ENCODE data around the gene PIMREG.
"Not testable (repeated sequence)": the region's sequence is repeated elsewhere in the genome, so short reads cannot be mapped to it uniquely, and the experiment has no call there.

The PIMREG gene

DNA sequence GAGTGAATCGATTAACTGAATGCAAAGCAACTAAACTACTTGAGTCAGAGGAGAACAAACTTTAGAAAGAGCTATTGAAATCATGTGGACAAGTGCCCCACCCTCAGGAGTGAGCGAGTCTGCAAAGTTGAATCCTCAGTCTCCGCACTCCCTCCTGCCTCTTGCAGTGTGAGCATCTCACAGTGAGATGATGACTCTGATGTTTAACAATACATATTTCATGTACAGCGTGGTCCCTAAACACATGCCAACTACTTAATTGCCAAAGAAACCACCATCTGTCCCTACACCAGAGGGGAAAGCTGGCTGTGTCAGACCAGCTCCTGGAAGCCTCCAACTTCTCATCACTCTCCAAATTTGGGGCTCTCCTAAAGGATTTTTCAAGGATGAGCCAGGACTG is 31.2 kb downstream of the PIMREG start:
- no peak overlapping the region for H3K4me3 ChIP-seq (ENCODE audit: low read length)
- DNase-seq (ENCODE audit: low read depth), result no peak
- peaks cover 12% of the 10 kb centered on the region for H3K27me3 ChIP-seq (replicated peaks; ENCODE audit: control insufficient read depth, insufficient read depth, low read length)
- peaks cover 10% of the 10 kb centered on the region for H3K4me1 ChIP-seq (ENCODE audit: control insufficient read depth, insufficient read depth, low read length)
- no peak overlapping the region for H3K9ac ChIP-seq (ENCODE audit: low read length)
- H3K9me3 ChIP-seq (ENCODE audit: control insufficient read depth, low read length), result no peaks in the 10 kb centered on the region
- no peaks in the 10 kb centered on the region for H3K36me3 ChIP-seq (ENCODE audit: control insufficient read depth, insufficient read depth, low read length, severe bottlenecking)

DNA sequence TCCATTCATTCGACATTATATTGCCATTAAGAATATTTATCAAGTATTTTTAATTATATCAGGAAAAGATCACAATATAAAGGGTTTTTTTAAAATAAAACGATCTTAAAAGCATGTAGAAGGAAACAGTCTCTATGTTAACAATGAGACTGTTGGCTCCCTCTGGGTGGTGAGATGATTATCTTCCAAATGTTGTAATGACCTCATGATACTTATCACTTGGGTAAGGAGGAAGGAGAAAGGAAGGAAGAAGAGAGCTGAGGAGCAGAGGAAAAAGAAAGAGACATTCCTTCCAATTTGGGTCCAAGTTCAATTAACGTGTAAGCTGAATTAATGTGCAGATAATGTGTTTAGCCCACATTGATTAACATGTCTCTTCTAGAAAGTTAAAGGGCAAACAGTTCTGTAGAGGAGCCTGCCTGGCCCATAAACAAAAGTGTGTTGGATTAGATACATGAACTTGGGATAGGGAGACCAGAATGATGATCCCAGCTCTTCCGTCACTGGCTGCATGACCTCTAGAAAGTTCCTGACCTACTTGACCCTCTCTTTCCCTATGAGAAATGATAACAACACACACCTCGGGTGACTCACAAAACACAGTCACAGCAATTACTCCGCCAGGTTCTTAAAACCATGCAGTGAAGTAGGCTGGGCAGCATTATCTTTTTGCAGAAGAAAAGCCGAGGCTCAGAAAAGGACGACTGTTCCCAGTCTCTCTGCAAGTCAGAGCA is 32.0 kb downstream of the PIMREG start:
- no peak overlapping the region for H3K4me3 ChIP-seq (ENCODE audit: low read length)
- H3K9ac ChIP-seq (ENCODE audit: low read length), result no peak overlapping the region
- peaks cover 9% of the 10 kb centered on the region for H3K4me1 ChIP-seq (ENCODE audit: control insufficient read depth, insufficient read depth, low read length)
- H3K27me3 ChIP-seq (replicated peaks; ENCODE audit: control insufficient read depth, insufficient read depth, low read length), result peaks cover 19% of the 10 kb centered on the region
- H3K9me3 ChIP-seq (ENCODE audit: control insufficient read depth, low read length), result no peaks in the 10 kb centered on the region
- DNase-seq (ENCODE audit: low read depth), result no peak
- H3K36me3 ChIP-seq (ENCODE audit: control insufficient read depth, insufficient read depth, low read length, severe bottlenecking), result no peaks in the 10 kb centered on the region

DNA sequence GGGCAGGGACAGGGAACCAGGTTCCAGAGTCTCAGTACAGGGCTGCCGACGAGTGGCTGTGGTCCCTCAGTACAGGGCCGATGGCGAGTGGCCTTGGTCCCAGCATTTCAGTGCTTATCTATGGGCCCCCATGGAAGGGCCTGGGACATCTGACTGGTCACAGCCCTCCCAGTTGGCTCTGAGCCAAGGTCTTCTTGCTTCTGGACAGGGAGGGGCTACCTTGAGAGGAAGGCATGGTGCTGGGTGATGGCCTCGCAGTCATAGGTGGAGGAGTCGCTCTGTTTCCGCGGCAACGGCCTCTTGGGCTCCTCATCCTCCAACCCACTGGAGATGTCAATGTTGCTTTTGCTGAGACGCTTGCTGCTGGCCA is 32.5 kb downstream of the PIMREG start:
- DNase-seq (ENCODE audit: low read depth), result no peak
- Histone ChIP-seq H3K4me3 (ENCODE audit: low read length) (no peak overlapping the region), H3K9ac (ENCODE audit: low read length) (no peak overlapping the region), H3K9me3 (ENCODE audit: control insufficient read depth, low read length) (no peaks in the 10 kb centered on the region), H3K36me3 (ENCODE audit: control insufficient read depth, insufficient read depth, low read length, severe bottlenecking) (no peaks in the 10 kb centered on the region), H3K27me3 (replicated peaks; ENCODE audit: control insufficient read depth, insufficient read depth, low read length) (peaks cover 22% of the 10 kb centered on the region), H3K4me1 (ENCODE audit: control insufficient read depth, insufficient read depth, low read length) (peaks cover 3% of the 10 kb centered on the region)

DNA sequence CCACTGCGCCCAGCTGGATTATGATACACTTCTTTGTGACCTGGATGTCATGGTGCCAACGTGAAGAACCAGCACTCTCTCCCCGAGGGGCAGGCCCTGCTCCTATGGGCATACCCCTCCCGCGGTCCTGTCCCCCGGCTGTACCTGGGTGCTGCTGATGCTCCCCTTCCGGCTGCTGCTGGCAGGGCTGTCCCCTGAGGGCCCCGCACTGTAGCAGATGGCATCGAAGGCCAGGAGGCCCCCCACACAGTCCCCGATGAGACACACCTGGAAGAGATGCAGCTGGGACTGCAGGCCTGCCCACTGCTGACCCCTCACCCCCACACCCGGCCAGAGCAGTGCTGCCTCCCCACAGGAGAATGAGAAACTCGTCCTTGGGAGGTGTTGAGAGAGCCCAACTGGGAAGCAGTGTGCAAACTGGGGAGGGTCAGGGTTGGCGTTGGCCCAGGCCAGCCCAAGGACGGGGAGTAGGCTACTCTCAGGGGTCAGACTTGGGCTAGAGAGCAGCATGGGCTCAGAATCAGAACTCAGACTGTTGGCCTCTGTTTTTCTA is 33.7 kb downstream of the PIMREG start:
- H3K4me3 ChIP-seq (ENCODE audit: low read length), result no peak overlapping the region
- no peaks in the 10 kb centered on the region for H3K4me1 ChIP-seq (ENCODE audit: control insufficient read depth, insufficient read depth, low read length)
- H3K36me3 ChIP-seq (ENCODE audit: control insufficient read depth, insufficient read depth, low read length, severe bottlenecking), result no peaks in the 10 kb centered on the region
- no peak for DNase-seq (ENCODE audit: low read depth)
- peaks cover 30% of the 10 kb centered on the region for H3K27me3 ChIP-seq (replicated peaks; ENCODE audit: control insufficient read depth, insufficient read depth, low read length)
- H3K9me3 ChIP-seq (ENCODE audit: control insufficient read depth, low read length), result no peaks in the 10 kb centered on the region
- no peak overlapping the region for H3K9ac ChIP-seq (ENCODE audit: low read length)

DNA sequence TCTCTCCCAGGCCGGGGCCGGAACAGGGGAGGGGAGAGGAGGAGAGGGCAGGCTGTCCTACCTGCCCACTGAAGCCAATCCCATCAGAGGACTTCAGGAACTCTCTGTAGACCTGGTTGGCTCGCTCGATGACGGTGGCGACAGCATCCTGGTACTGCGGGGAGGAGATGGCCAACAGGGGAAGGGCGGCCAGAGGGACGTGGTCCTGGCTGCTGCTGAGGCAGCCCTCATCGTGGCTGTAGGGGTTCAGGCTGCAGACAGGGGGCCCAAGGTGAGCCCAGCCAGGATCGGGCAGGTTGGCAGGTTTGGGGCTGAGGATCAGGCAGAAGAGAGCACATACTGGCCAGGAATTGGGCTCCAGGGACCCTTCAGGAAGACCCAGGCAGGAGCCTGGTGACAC is 34.2 kb downstream of the PIMREG start:
- H3K9ac ChIP-seq (ENCODE audit: low read length), result no peak overlapping the region
- no peak for DNase-seq (ENCODE audit: low read depth)
- H3K27me3 ChIP-seq (replicated peaks; ENCODE audit: control insufficient read depth, insufficient read depth, low read length), result peaks cover 30% of the 10 kb centered on the region
- H3K4me1 ChIP-seq (ENCODE audit: control insufficient read depth, insufficient read depth, low read length), result no peaks in the 10 kb centered on the region
- no peaks in the 10 kb centered on the region for H3K36me3 ChIP-seq (ENCODE audit: control insufficient read depth, insufficient read depth, low read length, severe bottlenecking)
- H3K9me3 ChIP-seq (ENCODE audit: control insufficient read depth, low read length), result no peaks in the 10 kb centered on the region
- H3K4me3 ChIP-seq (ENCODE audit: low read length), result no peak overlapping the region

DNA sequence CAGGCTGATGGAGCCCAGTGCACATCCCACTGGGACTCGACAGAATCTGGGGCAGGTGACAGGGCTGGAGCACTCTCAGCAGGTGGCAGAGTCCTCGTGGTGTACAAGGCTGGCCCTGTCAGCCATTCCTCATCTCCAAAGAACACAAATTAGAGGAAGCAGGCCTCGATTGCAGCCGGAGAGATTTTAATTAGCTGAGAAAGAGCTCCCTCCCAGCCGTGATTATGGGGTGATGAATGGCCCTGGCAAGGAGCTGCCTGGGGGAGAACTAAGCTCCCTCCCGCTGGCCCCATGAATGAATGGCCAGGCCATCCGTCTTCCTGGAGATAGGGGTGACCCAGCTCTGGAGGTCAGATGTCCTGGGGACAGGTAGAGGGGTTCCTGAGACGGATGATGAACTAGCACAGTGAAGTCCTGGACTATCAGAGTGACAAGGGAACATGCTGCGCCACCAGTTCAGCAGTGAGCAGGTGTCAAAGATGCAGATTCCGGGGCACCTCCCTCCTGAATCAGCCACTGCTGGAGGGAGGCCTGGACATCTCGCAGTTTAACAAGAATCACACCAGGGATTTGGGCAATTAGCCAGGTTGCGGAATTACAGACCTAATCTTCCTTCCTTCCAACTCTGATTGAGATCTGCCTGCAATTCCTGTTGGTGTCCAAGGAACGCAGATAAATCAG is 35.5 kb downstream of the PIMREG start:
- H3K4me3 ChIP-seq (ENCODE audit: low read length), result no peak overlapping the region
- H3K27me3 ChIP-seq (replicated peaks; ENCODE audit: control insufficient read depth, insufficient read depth, low read length), result peaks cover 34% of the 10 kb centered on the region
- no peaks in the 10 kb centered on the region for H3K4me1 ChIP-seq (ENCODE audit: control insufficient read depth, insufficient read depth, low read length)
- H3K36me3 ChIP-seq (ENCODE audit: control insufficient read depth, insufficient read depth, low read length, severe bottlenecking), result no peaks in the 10 kb centered on the region
- no peaks in the 10 kb centered on the region for H3K9me3 ChIP-seq (ENCODE audit: control insufficient read depth, low read length)
- DNase-seq (ENCODE audit: low read depth), result no peak
- H3K9ac ChIP-seq (ENCODE audit: low read length), result no peak overlapping the region

DNA sequence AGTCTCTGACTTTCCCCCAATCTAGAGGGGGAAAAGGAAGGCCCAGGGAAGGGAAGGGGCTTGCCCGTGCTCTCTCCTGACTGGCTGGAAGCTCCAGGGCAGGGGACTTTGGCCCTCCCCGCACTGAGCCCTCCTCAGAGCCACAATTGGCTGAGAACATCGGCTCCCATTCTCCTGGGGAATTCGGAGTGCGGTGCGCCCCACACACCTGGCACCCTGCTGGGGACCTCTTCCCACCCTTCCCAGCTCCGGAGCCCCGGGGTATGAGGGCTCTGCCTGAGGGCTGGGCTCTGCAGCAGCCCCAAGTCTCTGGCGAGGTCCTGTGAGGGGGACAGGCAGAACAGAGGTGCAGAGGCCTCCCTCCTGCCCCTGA is 36.0 kb downstream of the PIMREG start:
- Histone ChIP-seq H3K9ac (ENCODE audit: low read length) (no peak overlapping the region), H3K4me3 (ENCODE audit: low read length) (no peak overlapping the region), H3K4me1 (ENCODE audit: control insufficient read depth, insufficient read depth, low read length) (no peaks in the 10 kb centered on the region), H3K27me3 (replicated peaks; ENCODE audit: control insufficient read depth, insufficient read depth, low read length) (peaks cover 34% of the 10 kb centered on the region), H3K36me3 (ENCODE audit: control insufficient read depth, insufficient read depth, low read length, severe bottlenecking) (no peaks in the 10 kb centered on the region), H3K9me3 (ENCODE audit: control insufficient read depth, low read length) (no peaks in the 10 kb centered on the region)
- no peak for DNase-seq (ENCODE audit: low read depth)

DNA sequence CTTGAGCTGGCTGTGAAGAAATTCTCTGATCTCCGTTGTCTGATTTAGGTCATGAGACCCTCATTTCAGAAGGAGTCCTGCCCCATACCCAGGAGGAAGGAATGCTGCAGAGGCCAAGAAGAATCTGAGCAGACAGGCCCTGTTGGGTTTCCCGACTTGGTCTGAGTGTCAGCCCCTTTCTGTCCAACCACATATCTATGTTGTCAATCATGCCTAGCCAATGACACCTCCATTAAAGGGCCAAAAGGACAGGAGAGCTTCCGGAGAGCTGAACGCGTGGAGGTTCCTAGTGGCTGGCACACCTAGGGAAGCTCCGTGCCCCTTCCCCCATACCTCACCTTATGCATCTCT is 37.8 kb downstream of the PIMREG start:
- H3K27me3 ChIP-seq (replicated peaks; ENCODE audit: control insufficient read depth, insufficient read depth, low read length), result peaks cover 34% of the 10 kb centered on the region
- no peaks in the 10 kb centered on the region for H3K9me3 ChIP-seq (ENCODE audit: control insufficient read depth, low read length)
- no peak overlapping the region for H3K4me3 ChIP-seq (ENCODE audit: low read length)
- H3K36me3 ChIP-seq (ENCODE audit: control insufficient read depth, insufficient read depth, low read length, severe bottlenecking), result no peaks in the 10 kb centered on the region
- no peak overlapping the region for H3K9ac ChIP-seq (ENCODE audit: low read length)
- peaks cover 3% of the 10 kb centered on the region for H3K4me1 ChIP-seq (ENCODE audit: control insufficient read depth, insufficient read depth, low read length)
- no peak for DNase-seq (ENCODE audit: low read depth)

DNA sequence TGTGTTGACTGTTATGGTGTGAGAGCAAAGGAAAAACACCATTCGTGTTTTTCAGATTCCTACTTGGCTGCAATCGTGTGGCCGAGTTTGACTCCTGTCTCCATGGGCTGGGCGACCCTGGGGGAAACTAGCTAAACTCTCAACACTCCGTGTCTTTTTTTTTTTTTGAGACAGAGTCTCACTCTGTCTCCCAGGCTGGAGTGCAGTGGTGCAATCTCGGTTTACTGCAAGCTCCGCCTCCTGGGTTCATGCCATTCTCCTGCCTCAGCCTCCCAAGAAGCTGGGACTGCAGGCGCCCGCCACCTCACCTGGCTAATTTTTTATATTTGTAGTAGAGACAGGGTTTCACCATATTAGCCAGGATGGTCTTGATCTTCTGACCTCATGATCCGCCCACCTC is 38.5 kb downstream of the PIMREG start:
- H3K9ac ChIP-seq (ENCODE audit: low read length); H3K9me3 ChIP-seq (ENCODE audit: control insufficient read depth, low read length); H3K36me3 ChIP-seq (ENCODE audit: control insufficient read depth, insufficient read depth, low read length, severe bottlenecking); DNase-seq (ENCODE audit: low read depth); H3K4me3 ChIP-seq (ENCODE audit: low read length): not testable (repeated sequence)
- Histone ChIP-seq H3K27me3 (replicated peaks; ENCODE audit: control insufficient read depth, insufficient read depth, low read length) (peaks cover 34% of the 10 kb centered on the region), H3K4me1 (ENCODE audit: control insufficient read depth, insufficient read depth, low read length) (peaks cover 10% of the 10 kb centered on the region)

DNA sequence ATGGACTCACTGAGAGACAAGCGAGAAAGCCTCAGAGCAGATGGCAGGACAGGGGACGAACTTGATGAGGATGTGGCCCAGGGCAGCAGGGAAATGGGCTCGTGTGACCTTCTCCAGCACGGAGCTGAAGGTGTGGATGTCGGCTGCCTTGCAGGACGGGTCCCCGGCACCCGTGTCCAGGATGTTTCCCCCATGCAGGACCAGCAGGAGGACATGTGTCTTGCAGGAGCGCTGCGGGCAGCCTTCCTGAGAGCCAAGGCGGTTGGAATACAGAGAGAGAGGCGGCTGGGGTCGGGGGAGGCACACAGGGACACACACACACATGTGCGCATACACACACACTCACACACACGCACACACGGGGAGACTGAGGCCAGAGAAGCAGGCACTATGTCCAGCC is 39.3 kb downstream of the PIMREG start:
- no peak for DNase-seq (ENCODE audit: low read depth)
- Histone ChIP-seq H3K27me3 (replicated peaks; ENCODE audit: control insufficient read depth, insufficient read depth, low read length) (peaks cover 34% of the 10 kb centered on the region), H3K36me3 (ENCODE audit: control insufficient read depth, insufficient read depth, low read length, severe bottlenecking) (no peaks in the 10 kb centered on the region), H3K4me1 (ENCODE audit: control insufficient read depth, insufficient read depth, low read length) (peaks cover 16% of the 10 kb centered on the region), H3K9me3 (ENCODE audit: control insufficient read depth, low read length) (no peaks in the 10 kb centered on the region), H3K4me3 (ENCODE audit: low read length) (no peak overlapping the region), H3K9ac (ENCODE audit: low read length) (no peak overlapping the region)

DNA sequence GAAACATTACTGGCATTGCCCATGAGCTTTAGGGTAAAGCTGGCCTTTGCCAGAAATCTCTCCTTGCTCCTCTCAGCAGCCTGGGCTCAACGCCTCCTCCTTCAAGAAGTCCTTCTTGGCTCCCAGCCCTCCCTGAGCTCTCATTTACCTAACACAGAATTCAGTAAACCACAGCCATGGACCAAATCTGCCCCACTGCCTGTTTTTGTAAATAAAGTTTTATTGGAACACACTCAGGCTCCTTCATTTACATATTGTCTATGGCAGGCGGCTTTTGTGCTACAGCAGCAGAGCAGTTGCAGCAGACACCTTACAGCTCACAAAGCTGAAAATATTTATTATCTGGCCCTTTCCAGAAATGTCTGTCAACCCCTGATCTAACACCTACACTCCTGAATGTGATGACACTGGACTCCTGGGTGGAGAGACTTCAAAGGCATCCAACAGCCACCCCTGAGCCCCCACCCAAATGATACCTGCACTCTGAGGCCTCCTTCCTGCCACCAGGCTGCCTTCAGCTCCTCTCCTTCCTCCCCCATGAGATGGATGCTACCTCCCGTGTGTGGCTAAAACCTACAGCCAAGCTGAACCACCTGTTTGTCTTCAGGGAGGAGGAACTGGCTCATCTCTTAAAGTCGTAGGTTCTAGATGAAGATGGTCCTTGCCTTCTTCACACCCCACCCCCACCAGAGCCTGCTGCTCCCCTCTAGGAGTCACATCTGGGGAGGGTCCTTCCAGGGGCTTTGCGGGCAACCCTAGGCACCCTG is 41.6 kb downstream of the PIMREG start:
- Histone ChIP-seq H3K9me3 (ENCODE audit: control insufficient read depth, low read length) (no peaks in the 10 kb centered on the region), H3K4me1 (ENCODE audit: control insufficient read depth, insufficient read depth, low read length) (peaks cover 16% of the 10 kb centered on the region), H3K4me3 (ENCODE audit: low read length) (no peak overlapping the region), H3K36me3 (ENCODE audit: control insufficient read depth, insufficient read depth, low read length, severe bottlenecking) (no peaks in the 10 kb centered on the region), H3K27me3 (replicated peaks; ENCODE audit: control insufficient read depth, insufficient read depth, low read length) (peaks cover 19% of the 10 kb centered on the region), H3K9ac (ENCODE audit: low read length) (no peak overlapping the region)
- no peak for DNase-seq (ENCODE audit: low read depth)

All from adipocyte (in vitro differentiated cells).